HG03103 (cell line): ENCODE data around the gene FYN.

Experiments used
- ATAC-seq: cut with Tn5 transposase; IDR thresholded peaks from one replicate; pipeline ENCODE4 v1.9.1; 2021; ENCODE audit warnings: low read depth; ENCODE audit not compliant: unreplicated experiment

Gene FYN

DNA sequence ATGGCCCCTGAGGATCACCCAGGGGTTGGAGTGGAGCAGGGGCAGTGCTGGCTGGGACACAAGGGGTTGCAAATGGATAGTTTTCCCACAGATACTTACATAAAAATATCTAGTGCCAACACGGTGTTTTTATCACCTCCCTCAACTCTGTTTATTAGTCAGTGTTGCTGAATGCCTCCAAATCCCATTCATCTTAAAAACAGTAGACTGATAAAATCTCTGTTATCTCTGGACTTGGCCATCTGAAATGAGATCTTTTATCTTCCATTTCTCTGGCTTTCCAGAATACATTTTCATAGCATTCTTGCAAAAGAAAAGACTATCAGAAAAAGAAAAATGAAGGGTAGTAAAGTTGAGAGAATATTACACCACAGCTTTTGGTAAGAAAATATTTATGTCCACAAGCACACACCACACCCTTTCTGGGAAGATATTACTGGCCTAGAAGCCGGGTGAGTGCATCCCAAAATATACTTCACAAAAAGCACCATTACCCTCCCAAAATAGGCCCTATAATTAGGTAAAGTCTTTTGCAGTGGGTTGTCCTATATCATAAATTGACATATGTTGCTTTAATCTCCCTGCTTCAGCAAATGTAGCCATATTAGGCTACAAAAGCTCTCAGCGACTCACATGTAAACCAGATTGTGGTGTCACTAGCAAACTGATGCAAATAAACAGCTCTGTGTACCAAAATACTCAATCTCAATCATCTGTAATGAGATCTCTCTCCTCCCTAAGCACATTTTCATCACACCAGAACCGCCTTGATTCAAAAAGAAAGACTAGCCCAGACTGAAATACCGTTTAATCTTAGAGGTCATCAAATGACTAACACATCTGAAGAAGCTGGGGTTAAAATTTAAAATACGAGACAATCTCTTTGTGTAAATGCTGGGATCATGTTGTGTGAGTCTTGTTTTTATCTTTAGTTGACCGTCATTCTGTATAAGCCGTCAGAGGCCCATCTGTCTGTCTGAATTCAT is 96.7 kb downstream of the FYN start:
- ATAC-seq, result no peak

DNA sequence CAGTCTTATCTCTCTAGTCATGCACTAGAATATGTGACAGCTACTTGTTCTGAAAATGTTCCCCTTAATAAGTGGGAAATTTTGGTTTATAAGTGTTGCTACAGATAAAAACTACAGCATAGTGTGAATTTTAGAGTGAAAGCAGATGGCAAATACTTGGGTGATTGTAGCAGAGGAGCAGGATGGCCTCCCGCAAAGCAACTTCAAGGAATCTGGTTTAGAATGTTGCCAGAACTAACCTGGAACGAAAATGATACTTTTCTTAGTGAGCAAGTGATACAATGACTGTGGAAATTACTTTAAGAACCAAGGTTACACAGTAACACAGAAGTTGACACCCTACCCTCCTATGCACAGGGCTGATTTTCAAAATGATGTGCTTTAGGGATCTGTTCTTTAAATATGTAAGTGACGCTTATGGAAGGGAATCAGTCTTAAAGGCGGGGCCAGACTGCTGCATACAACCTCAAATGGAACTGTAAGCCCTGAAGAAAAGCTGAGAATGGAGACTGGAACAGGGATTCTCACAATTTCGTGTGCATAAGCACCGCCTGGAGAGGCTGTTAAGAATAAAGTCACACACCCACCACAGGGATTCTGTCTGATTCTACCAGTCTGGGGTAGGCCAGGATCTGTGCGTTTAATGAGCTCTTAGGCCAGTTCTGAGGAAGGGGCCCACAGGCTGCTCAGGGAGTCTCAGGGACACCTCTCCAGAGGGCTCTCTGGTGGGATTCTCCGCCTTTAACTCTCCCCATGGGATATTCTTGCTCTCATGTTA is 97.9 kb downstream of the FYN start:
- ATAC-seq, result no peak

DNA sequence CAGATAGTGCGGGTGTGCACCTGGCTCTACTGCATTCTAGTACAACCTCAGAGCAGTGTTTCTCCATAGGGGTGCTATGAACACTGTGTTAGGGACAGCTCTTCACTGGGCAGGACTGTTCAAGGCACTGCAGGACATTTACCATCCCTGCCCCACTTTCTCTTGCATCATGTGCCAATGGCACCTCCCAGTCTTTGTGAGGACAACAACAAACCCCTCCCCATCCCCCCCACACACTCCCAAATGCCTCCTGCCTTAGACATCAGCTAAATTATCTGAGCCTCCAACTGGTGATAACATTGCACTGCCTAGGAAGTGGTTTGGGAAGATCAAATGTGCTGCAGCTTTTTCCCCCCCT is 98.9 kb downstream of the FYN start:
- no peak for ATAC-seq

DNA sequence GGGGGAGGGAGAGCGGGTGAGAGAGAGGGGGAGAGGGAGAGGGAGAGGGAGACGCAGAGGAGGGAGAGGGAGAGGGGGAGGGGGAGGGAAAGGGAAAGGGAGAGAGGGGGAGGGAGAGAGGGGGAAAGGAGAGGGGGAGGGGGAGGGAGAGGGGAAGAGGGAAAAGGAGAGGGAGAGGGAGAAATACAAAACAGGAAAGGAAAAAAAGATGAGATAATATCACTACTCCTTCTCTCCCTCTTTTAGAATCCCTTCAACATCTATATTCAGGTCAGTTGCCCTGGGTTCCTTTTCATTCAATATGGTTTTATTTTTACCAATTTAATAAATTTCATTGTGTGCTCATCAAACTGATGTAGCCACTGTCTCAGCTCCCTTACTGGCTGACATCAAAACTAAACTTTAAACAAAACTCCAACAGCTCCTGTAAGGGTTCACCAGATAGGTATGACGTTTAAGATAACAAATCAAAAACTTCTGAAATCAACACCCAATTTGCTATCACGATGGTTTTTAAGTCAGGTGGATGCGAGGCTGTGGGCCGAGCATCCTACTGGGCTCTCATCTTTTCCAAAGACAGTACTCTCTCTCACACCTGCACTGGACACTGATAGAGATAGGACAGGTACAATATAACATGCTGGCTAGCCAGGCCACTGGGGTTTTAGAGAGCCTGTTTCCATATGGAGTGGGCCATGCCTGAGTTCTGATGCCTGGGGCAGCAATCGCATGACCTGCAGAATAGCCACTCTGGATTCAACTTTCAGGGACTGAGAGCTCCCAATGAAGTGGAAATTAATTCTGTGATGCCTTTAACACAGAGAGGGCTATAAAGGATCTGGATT is 99.5 kb downstream of the FYN start:
- no peak for ATAC-seq

DNA sequence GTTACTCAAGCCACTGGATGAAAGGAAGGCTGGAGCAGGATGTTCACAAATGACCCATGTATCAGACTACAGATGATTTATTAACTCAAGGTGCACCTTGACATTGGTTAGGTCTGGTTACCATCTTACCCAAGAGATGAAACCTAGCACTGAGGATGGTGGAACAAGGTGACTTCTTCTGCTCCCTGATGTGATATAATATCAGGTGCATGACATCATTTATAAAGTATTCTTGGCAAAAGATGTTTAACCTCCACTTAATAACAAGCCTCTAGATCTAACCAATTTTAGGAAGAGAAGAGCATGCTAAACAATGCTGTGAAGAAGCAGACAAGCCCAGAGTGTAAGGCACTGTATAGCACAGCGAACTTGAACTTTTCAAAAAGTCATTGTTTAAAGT is 100.9 kb downstream of the FYN start:
- no peak for ATAC-seq

DNA sequence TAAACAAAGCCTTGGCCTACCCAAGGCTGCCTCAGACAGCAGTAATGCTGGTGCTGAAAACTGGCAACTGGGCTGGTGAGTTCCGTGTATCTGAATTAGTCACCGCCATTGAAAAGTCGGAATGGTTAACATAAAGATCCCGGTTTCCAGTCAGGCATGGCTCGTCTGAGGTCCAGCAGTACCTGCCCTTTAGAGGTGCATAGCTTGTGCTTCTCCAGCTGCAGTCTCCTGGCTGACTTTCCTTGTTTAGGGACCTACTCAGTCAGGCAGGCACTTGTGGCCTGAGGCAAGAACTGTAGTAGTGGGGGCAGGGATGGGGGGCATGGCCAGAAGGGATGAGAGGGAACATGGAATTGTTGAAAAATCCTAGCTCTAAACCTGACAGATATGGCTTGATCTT is 101.6 kb downstream of the FYN start:
- ATAC-seq, result no peak

DNA sequence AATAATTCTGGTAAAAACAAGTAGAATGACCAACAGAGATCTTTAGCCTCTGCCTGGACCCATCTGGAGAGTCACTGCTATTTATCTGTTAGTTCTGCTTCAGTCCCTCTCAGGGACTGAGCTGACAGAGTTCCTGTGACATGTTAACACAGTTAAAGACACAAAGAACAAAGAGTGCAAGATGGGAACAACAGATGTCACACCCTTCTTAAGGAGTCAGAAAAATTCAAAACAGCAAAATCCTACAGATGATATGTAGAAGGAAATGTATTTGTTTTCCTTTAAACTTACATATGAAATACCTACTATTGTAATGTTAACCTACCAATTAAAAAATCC is 102.2 kb downstream of the FYN start:
- no peak for ATAC-seq

DNA sequence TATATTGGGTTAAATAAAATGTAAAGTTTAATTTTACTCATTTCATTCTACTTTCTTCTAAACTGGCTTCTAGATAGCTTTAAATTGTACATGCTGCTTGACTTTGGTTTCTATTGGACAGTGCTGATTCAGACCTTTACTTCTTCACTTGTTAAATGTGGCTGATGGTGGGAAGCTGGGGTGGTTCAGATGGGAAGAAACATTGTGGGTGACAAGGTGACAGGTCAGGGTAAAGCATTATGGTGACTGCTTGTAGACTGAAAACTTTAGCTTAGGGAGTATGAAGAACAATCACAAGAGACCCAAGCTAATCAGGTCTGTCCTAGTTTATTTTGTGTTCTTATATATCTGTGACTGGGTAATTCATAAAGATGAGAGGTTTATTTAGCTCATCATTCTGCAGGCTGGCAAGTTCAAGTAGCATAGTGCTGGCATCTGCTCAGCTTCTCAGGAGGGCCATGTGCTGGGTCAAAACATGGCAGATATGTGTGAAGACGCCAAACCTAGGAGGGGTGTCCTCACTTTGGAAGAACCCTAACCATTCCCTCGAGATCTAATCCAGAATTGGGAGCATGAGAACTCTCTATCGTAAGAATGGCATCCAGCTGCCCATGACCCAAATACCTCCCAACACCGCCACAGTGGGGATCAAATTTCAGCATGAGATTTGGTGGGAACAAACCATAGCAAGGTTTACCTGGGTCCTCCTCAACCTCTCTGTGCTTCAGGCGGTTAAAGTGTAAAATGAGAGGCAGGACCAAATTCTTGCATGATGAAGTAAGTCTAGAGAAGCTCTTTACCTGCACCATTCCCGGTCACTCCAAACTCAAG is 102.8 kb downstream of the FYN start:
- no peak for ATAC-seq

DNA sequence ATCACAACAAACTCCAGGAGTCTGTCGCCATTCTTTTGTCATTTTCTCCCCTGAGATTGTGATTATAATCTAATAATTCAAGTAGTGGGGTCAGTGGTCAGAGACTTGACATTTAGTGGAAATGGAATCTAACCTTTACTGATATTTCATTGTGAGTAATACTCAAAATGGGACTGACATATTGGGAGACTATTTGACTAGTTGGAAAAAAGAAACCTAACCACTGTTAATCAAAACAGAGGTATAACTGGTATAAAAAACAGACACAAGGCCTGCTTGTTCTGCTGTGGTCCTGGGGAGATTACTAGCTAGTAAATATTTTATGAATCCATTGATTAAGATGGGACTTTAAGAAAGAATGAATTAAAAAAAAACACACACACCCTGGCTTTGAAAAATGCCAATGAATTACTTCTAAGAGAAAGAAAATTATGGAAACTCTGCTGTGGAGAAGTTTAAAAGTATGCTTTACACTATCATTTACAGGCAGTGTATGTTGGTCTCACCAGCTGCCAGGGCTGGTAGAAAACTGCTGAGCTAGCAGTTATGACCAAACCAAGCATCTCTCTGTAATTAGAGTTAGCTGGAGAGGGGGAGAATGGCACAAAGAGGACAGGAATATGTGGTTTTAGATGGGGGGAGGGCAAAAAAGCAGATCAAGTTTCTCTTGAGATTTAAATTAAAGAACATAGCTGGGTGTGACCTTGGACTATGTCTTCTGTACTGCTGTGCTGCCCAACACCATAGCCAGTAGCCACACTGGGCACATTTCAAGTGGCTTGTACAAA is 103.7 kb downstream of the FYN start:
- ATAC-seq, result no peak

DNA sequence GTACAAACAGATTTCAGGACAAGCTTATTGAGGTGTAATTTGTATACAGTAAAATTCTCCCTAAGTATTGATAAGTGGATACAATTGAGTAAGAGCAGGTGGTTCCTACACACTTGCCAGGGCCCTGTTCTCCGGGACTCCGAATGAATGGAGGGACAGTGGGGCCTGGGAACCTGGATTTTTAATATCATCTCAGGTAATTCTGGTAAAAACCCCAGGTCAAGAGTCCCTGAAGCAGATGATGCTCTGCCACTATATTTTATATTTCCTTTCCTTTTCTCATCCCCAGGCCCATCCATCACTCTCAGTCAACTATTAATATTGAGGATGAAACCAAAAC is 104.9 kb downstream of the FYN start:
- ATAC-seq, result no peak

DNA sequence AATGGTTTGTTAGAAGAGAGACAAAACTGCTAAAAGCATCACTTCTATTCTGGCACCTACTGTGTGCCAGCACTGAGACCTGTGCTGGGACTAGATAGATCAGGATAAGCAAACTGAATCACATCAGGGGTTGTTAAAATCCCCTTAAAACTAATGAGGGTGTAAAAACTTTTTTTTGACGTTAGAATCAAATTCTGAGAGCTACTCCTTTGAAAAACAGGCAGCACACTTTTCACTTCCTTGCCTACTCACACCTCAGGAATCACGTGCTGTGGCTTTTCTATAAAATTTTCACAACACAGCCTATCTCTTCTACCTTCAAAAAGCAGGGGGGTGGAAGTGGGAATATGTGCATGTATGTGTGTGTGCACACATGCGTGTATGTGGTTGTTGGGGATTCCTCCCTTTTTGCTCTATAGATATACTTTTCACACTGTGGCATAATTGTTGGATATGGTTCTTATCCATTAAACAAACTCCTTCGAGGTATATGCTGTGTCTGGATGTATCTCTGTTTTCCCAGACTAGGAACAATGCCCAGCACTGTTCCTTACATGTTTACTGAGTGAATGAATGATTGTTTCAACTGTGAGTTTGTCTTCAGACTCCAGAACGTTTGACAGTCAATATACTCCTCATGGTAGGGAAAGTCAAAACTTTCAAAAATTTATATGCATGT is 105.4 kb downstream of the FYN start:
- no peak for ATAC-seq

DNA sequence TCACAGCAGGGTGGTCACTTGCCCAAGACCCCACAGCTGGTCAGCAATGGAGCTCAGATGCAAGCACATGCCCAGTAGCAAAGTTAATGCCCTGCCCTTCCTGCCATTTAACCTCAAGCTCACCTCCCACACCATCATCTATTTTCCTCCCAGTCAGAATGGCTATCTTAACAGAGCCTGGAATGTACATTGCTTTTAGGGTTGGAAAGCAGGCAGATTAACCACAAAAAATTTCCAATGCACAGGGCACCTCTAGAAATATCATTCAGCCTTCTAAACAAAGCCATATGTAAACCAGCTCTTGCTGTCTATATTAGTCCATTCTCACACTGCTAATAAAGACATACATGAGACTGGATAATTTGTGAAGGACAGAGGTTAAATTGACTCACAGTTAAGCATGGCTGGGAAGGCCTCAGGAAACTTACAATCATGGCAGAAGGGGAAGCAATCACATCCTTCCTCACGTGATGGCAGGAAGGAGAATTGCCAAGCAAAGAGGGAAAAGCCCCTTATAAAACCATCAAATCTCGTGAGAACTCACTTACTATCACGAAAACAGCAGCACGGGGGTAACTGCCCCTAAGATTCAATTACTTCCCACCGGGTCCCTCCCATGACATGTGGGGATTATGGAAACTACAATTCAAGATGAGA is 106.9 kb downstream of the FYN start:
- ATAC-seq, result no peak

DNA sequence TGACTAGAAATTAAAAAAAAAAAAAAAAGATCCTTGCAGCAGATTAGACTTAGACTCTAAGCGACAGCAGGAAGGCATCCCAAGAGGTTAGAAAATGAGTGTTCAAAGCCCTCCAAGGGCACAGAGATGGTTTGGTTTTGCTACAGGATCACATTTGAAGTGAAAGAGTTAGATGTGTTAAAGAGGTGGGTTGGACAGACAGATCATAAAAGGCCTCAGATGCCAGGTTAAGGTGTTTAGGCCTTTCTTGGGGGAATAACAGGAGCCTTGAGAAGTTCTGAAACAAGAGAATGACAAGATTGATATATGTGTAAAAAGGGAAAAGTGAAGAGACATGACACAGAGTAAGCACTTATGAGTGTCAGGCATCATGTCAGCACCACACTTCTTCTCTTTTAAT is 107.5 kb downstream of the FYN start:
- ATAC-seq, result no peak

DNA sequence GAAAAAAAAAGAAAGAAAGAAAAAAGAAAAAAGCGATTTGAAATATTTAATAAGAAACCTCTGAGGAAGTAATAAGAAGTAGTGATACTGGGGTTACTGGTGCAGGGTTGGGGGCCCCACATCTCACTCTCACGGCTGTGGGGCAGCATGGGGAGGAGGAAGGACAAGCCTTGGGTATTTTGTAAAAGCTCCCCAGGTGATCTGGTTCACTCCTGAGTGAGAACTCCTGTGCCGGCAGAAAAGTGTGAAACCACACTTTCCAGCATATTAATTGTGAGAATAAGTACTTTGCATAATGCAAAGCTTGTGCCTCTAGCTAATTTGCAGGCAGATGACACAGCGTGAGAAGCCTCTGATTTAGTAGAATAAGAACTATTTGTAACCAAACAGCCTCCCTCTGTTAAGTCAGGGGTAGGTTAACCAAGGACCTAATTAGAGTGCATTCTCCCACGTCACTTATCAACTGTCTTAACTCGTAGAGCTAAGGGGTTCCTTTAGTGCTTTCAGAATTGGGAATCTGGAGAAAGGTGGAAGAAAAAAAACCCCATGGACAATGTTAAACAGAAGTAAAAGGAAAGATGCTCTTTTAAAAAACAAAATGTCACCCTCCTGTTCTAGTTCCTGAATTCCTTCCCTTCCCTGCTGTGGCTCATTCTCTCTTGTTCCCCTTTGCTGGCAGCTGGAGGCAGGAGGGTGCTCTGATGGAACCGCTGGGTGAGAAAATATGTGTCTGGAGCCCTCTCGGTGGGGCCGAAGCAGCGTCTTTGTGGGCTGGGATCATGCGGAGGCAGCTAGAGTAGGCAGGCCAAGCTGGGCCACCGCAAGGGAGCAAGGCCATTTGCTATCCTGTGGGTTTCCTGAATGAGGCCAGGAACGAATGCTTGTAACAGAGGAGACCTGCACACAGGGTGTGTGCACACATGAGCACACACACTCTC is 108.7 kb downstream of the FYN start:
- ATAC-seq, result peak; percentile 56

DNA sequence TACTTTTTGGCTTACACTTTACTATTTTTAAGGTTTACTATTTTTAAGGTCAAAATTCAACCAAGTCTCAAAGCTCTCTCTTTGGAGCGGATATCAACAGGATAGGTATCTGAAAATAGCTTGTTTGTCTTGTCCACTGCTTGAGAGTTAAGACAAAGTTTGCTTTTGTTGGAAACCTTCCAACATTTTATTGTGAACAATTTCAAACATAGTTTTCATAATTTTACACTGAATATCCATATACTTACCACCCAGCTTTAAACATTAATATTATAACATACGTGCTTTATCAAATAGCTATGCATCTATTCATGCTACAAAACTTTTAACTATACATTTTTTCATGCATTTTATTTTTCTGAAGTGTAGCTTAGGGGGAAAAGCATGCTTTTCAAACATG is 109.9 kb downstream of the FYN start:
- no peak for ATAC-seq

DNA sequence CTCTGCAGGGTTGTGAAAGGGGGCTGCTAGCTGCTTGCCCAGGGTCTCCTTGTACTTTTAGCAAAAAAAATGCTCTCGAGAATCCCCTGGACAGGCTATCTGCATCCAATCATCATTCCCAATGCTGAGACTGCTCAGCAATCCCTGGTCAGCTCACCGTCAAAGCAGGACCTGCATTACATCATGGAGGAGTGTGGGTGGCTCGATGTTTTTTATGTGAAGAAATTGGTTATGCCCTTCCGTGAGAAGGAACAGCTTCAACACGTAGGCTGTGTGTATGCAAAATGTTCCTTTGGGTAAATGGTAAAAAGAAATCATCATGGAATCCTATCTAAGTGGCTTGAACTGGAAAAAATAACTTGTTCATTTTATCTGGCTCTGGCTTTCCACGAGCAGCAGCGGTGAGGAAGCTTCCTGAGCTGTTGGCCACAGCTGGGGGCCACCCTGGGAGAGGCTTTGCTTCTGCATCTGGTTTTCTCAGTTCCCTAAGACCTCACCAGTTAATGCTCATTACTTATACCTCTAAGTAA is 111.4 kb downstream of the FYN start:
- ATAC-seq, result no peak

DNA sequence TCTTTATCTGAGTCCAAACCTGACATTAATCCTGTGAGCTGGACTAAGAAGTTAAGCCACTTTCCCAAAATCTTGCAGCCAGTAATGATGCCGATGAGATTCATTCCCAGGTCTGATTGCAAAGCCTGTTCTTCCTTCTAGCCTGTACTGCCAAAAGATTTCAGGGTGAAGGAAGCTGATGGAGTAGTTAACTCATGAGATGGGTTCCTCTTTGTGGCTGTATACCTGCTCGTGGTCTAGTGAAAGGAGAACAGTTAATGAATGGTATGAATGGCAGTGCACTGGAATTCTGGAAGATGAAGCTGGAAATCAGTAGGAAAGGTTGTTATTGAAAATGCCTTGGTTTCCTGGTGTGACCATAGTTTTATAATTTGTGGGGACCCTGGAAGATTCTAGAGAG is 112.0 kb downstream of the FYN start:
- no peak for ATAC-seq
